HepG2 (cell line): ENCODE measurements around the gene ALDOA. TPM values are rescaled to one million over a fixed set of nuclear protein-coding genes. Genes with fewer than 3 reads are reported as not detected.

Source experiments
- AFF4 ChIP-seq: sonication (generic); formaldehyde crosslinking; IDR thresholded peaks from 2 replicates; pipeline ENCODE4 v1.4.0; 2020; ENCODE audit warnings: missing genetic modification reagents
- GTF3A ChIP-seq: sonication (generic); formaldehyde crosslinking; conservative IDR thresholded peaks from 2 replicates; pipeline ENCODE4 v1.4.0; 2020; ENCODE audit warnings: mild to moderate bottlenecking, missing genetic modification reagents
- KAT2B ChIP-seq: fragments of 150-350 bp; IDR thresholded peaks from 2 replicates; pipeline ENCODE4 v1.6.1; 2014; ENCODE audit warnings: low read depth, low read length, borderline replicate concordance
- NBN ChIP-seq: fragments of 450-650 bp; conservative IDR thresholded peaks from 2 replicates; pipeline ENCODE4 v1.6.1; 2017
- RBM22 ChIP-seq: fragments of 200-400 bp; formaldehyde crosslinking; optimal IDR thresholded peaks from 2 replicates; pipeline ENCODE3; 2017; ENCODE audit warnings: mild to moderate bottlenecking, low read length, moderate library complexity
- SIN3B ChIP-seq: fragments of 150-350 bp; IDR thresholded peaks from 2 replicates; pipeline ENCODE4 v1.6.1; 2014; ENCODE audit warnings: low read length
- SMARCC2 ChIP-seq: fragments of 450-650 bp; IDR thresholded peaks from 2 replicates; pipeline ENCODE4 v1.6.1; 2017; ENCODE audit warnings: antibody characterized with exemption, mild to moderate bottlenecking
- STAT5B ChIP-seq: sonication (generic); formaldehyde crosslinking; IDR thresholded peaks from 2 replicates; pipeline ENCODE4 v1.4.0; 2020; ENCODE audit warnings: missing genetic modification reagents
- TFDP2 ChIP-seq: sonication (generic); formaldehyde crosslinking; IDR thresholded peaks from 2 replicates; pipeline ENCODE4 v1.4.0; 2020; ENCODE audit warnings: missing genetic modification reagents
- ZMYM2 ChIP-seq: sonication (generic); formaldehyde crosslinking; IDR thresholded peaks from 2 replicates; pipeline ENCODE4 v1.8.0; 2022; ENCODE audit warnings: mild to moderate bottlenecking, missing genetic modification reagents
- ZNF224 ChIP-seq: sonication (generic); formaldehyde crosslinking; IDR thresholded peaks from 2 replicates; pipeline ENCODE4 v1.5.0; 2020; ENCODE audit warnings: mild to moderate bottlenecking, missing genetic modification reagents
- ZNF225 ChIP-seq: sonication (generic); formaldehyde crosslinking; IDR thresholded peaks from 2 replicates; pipeline ENCODE4 v1.4.0; 2020; ENCODE audit warnings: mild to moderate bottlenecking, missing genetic modification reagents
- ZNF503 ChIP-seq: sonication (generic); formaldehyde crosslinking; IDR thresholded peaks from 2 replicates; pipeline ENCODE4 v1.4.0; 2020; ENCODE audit warnings: missing genetic modification reagents
- ZNF615 ChIP-seq: sonication (generic); formaldehyde crosslinking; IDR thresholded peaks from 2 replicates; pipeline ENCODE4 v1.5.0; 2020; ENCODE audit warnings: mild to moderate bottlenecking, missing genetic modification reagents, borderline replicate concordance
- ZNF646 ChIP-seq: sonication (generic); formaldehyde crosslinking; IDR thresholded peaks from 2 replicates; pipeline ENCODE4 v1.9.0; 2021; ENCODE audit warnings: mild to moderate bottlenecking, missing genetic modification reagents
- ZNF780A ChIP-seq: sonication (generic); formaldehyde crosslinking; IDR thresholded peaks from 2 replicates; pipeline ENCODE4 v1.8.0; 2022; ENCODE audit warnings: mild to moderate bottlenecking, missing genetic modification reagents, moderate library complexity
- polyA plus RNA-seq, 8 experiments: library from polyadenylated mRNA; depleted of rRNA in 3 of 8; stranded (reverse) in 7 of 8; unstranded in 1 of 8; fragments of >200 nt; fragmentation: Illumina TruSeq in 4 of 8; extraction: Trizol in 4 of 8; gene quantifications; 2 replicates each; pipeline versions ENCODE4 v1.2.1 to v1.2.3, GENCODE V29; 2011 to 2016; ENCODE audit warnings: low read depth in 4 of 8, missing spikeins in 1 of 8, mixed read lengths in 1 of 8; ENCODE audit not compliant: insufficient read depth in 1 of 8
- total RNA-seq, 5 experiments: library from RNA; depleted of rRNA; stranded (reverse); fragments of >200 nt; fragmentation: Illumina TruSeq; extraction: Trizol; gene quantifications; 2 replicates each; pipeline ENCODE4 v1.2.3, GENCODE V29; 2016; ENCODE audit warnings: low read depth in 1 of 5

ALDOA gene
- total and polyA plus RNA-seq, 2 of the 13 experiments (the other 11 are each of a cell fraction or from before 2014, with no cell fraction given), result 925 to 1,884 TPM

- no peak for TF ChIP-seq ZNF615
- no peak for TF ChIP-seq SIN3B
- peak; percentile 69; the same call in 1 of the 2 replicates for TF ChIP-seq ZMYM2
- no peak for TF ChIP-seq NBN
- TF ChIP-seq ZNF224 (CRISPR knock-in tag), result no peak
- no peak for TF ChIP-seq ZNF503
- TF ChIP-seq RBM22, result no peak
- TF ChIP-seq ZNF225, result peak; percentile 51; the same call in 1 of the 2 replicates
- TF ChIP-seq AFF4, result no peak
- no peak for TF ChIP-seq SMARCC2
- no peak for TF ChIP-seq ZNF646
- peak; percentile 89 for TF ChIP-seq TFDP2 (CRISPR knock-in tag)
- peak; percentile 21; the same call in 1 of the 2 replicates for TF ChIP-seq STAT5B (CRISPR knock-in tag)
- no peak; the same call in 1 of the 2 replicates for TF ChIP-seq ZNF780A (CRISPR knock-in tag)
- TF ChIP-seq KAT2B, result no peak
- TF ChIP-seq GTF3A (CRISPR knock-in tag), result 0 out of 2 replicates have a peak, but pooled peaks have one; percentile 29
Measured at GRCh38 chr16:30096105-30096861, 30.7 kb downstream of the ALDOA start, which contains the start of gene YPEL3 (continued).
